Esophagus muscularis mucosa (tissue), 3 donors: ENCODE results near the gene MPP1.

ENCODE experiments used
- POLR2A ChIP-seq: fragments of 450-650 bp; IDR thresholded peaks from one replicate; pipeline ENCODE4 v1.6.1; 2017; ENCODE audit warnings: antibody characterized with exemption, moderate library complexity, mild to moderate bottlenecking, low read depth
- TF ChIP-seq, protein P1 (sequence below), 3 experiments: fragments of 200-600 bp in 2 of 3; fragments of 450-650 bp in 1 of 3; sonication (generic) in 2 of 3; IDR thresholded peaks; one replicate each; pipeline ENCODE4 v1.5.1; 2017 to 2019; ENCODE audit warnings: antibody characterized with exemption in 3 of 3, mild to moderate bottlenecking in 2 of 3, moderate library complexity in 1 of 3

DNA sequence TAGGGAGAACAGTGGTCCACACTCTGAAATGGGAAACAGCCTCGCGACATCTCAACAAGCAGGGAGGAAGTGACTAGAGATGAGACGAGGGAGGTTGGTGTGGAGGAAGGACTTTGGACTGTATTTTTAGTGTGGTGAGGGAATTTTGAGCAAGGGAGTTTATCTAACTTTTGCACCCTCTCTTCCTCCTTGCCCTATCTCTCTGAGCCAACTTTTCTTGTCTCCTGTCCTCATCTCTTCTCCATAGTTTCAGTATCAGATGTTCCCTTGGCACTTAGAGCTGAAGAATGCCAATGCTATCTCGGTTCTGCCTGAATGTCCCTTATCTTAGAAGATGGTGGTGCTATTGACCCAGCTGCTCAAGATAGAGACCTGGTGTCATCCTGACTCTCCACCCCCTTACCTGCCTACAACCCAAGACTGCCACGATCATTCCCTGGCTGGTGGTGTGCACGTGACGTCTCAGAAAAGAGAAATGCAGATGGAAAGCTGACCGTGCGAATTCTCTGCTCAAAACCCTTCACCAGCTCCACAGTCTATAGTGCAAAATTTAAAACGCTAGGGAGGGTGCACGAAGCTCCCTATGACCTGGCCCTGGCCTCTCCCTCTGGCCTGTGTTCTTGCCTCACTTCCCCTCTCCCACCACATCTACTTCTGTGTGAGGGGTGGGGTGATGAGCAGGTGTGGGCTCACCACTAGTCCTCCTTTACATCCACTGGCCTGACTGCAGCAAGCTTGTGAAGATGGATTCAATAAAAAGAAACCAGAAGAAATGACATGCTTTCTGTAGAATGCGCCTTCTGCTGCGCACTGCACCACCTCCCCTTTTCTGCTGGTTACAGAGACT, 20.9 kb downstream of the MPP1 start:
- TF ChIP-seq POLR2A: no peak
- TF ChIP-seq, protein P1, sequence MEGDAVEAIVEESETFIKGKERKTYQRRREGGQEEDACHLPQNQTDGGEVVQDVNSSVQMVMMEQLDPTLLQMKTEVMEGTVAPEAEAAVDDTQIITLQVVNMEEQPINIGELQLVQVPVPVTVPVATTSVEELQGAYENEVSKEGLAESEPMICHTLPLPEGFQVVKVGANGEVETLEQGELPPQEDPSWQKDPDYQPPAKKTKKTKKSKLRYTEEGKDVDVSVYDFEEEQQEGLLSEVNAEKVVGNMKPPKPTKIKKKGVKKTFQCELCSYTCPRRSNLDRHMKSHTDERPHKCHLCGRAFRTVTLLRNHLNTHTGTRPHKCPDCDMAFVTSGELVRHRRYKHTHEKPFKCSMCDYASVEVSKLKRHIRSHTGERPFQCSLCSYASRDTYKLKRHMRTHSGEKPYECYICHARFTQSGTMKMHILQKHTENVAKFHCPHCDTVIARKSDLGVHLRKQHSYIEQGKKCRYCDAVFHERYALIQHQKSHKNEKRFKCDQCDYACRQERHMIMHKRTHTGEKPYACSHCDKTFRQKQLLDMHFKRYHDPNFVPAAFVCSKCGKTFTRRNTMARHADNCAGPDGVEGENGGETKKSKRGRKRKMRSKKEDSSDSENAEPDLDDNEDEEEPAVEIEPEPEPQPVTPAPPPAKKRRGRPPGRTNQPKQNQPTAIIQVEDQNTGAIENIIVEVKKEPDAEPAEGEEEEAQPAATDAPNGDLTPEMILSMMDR (IDR thresholded peaks at IDR 0.05): no peak
